GM12878 (cell line): Measurements from ENCODE around the gene FANCC. TPM values are rescaled to one million over a fixed set of nuclear protein-coding genes. Genes with fewer than 3 reads are reported as not detected.

Experiments used
- ATAC-seq: fragments of 200-7000 bp; cut with Tn5 transposase; 3 replicates; pipeline ENCODE4 v1.9.1; 2020; ENCODE audit warnings: mild to moderate bottlenecking, moderate library complexity
- BruUV-seq: library from RNA; stranded (reverse); fragments of 400-500 nt; replicated peaks from 2 replicates; lab custom pipeline; 2021; lab: Mats Ljungman, UMichigan
- CTCF ChIA-PET: fragments of 300-600 bp; sonication (Branson Sonifier 250); formaldehyde crosslinking; extraction: SDS; loops from one replicate; lab custom pipeline; 2021; ENCODE audit warnings: inconsistent platforms; lab: Yijun Ruan, JAX
- POLR2A ChIA-PET: fragments of 350-600 bp; formaldehyde crosslinking; extraction: SDS; loops from one replicate; lab custom pipeline; 2021; ENCODE audit warnings: inconsistent platforms; lab: Charles Lee
- RAD21 ChIA-PET: fragments of 300-600 bp; sonication (Branson Sonifier 250); formaldehyde crosslinking; loops from one replicate; lab custom pipeline; 2023; ENCODE audit warnings: antibody characterized with exemption; ENCODE audit not compliant: unreplicated experiment; lab: Charles Lee
- SMC1A ChIA-PET: fragments of 300-600 bp; sonication (Branson Sonifier 250); formaldehyde crosslinking; loops from one replicate; lab custom pipeline; 2023; ENCODE audit not compliant: unreplicated experiment, uncharacterized antibody; lab: Charles Lee
- DNase-seq: peaks from one replicate; pipeline ENCODE4 v3.0.0-alpha.2; 2011; ENCODE audit warnings: low read depth, low spot score
- FAIRE-seq: peaks from 3 replicates; lab custom pipeline; 2011; peaks lifted over from hg19 to GRCh38; lab: Jason Lieb, UNC
- H2AFZ ChIP-seq: 2 replicates; pipeline ENCODE4 v1.6.0; 2011; ENCODE audit warnings: low read depth, low read length, control low read depth; ENCODE audit not compliant: control insufficient read depth
- H3K27ac ChIP-seq: 2 replicates; pipeline ENCODE4 v1.5.1; 2011; ENCODE audit warnings: control low read depth; ENCODE audit not compliant: control insufficient read depth, insufficient read depth
- H3K27me3 ChIP-seq, 2 experiments: replicated peaks in 1 of 2; 2 replicates each; pipeline versions ENCODE4 v1.6.0 to v1.6.1; 2011; ENCODE audit warnings: low read length in 1 of 2; ENCODE audit not compliant: control insufficient read depth in 2 of 2, insufficient read depth in 2 of 2
- H3K36me3 ChIP-seq, 2 experiments: 2 replicates each; pipeline ENCODE4 v1.5.1; 2011; ENCODE audit warnings: low read length in 1 of 2; ENCODE audit not compliant: control insufficient read depth in 2 of 2, insufficient read depth in 2 of 2
- H3K4me1 ChIP-seq: 2 replicates; pipeline ENCODE4 v1.6.1; 2011; ENCODE audit warnings: mild to moderate bottlenecking, low read length, moderate library complexity, mixed read lengths; ENCODE audit not compliant: control insufficient read depth, insufficient read depth
- H3K4me2 ChIP-seq: 2 replicates; pipeline ENCODE4 v1.6.0; 2011; ENCODE audit warnings: control low read depth; ENCODE audit not compliant: control insufficient read depth, insufficient read depth
- H3K4me3 ChIP-seq: fragments of 200-600 bp; sonication (generic); 2 replicates; pipeline ENCODE4 v1.5.1; 2016
- H3K79me2 ChIP-seq: 2 replicates; pipeline ENCODE4 v1.6.0; 2011; ENCODE audit warnings: low read length; ENCODE audit not compliant: control insufficient read depth, insufficient read depth
- H3K9ac ChIP-seq: 2 replicates; pipeline ENCODE4 v1.8.0; 2011; ENCODE audit warnings: low read length, control low read depth, mixed read lengths; ENCODE audit not compliant: control insufficient read depth, insufficient read depth
- H3K9me3 ChIP-seq: replicated peaks from 3 replicates; pipeline ENCODE4 v1.5.1; 2011; ENCODE audit warnings: mild to moderate bottlenecking, low read length; ENCODE audit not compliant: control insufficient read depth, insufficient read depth
- H4K20me1 ChIP-seq: 2 replicates; pipeline ENCODE4 v1.6.0; 2011; ENCODE audit not compliant: control insufficient read depth, insufficient read depth
- CBFB ChIP-seq: IDR thresholded peaks from 2 replicates; pipeline ENCODE4 v1.6.1; 2016; ENCODE audit warnings: antibody characterized with exemption, low read depth
- CREB1 ChIP-seq: IDR thresholded peaks from 2 replicates; pipeline ENCODE4 v1.6.1; 2012; ENCODE audit warnings: low read depth, mild to moderate bottlenecking, inconsistent platforms
- HDGF ChIP-seq: fragments of 450-650 bp; IDR thresholded peaks from 2 replicates; pipeline ENCODE4 v1.6.1; 2016; ENCODE audit warnings: antibody characterized with exemption
- KAT2A ChIP-seq: conservative IDR thresholded peaks from 2 replicates; pipeline ENCODE4 v1.6.1; 2011; ENCODE audit warnings: low read depth, low read length; ENCODE audit not compliant: control insufficient read depth
- KDM1A ChIP-seq: fragments of 200-600 bp; sonication (generic); IDR thresholded peaks from 2 replicates; pipeline ENCODE4 v1.6.1; 2016; ENCODE audit warnings: borderline replicate concordance
- MEF2B ChIP-seq: fragments of 450-650 bp; IDR thresholded peaks from 2 replicates; pipeline ENCODE4 v1.6.1; 2018; ENCODE audit warnings: mild to moderate bottlenecking, moderate library complexity; ENCODE audit not compliant: partially characterized antibody, poor library complexity, severe bottlenecking
- NFIC ChIP-seq: IDR thresholded peaks from 2 replicates; pipeline ENCODE4 v1.6.1; 2012; ENCODE audit warnings: low read depth, mild to moderate bottlenecking, inconsistent platforms, low read length, moderate library complexity
- RB1 ChIP-seq: fragments of 450-650 bp; formaldehyde crosslinking; IDR thresholded peaks from 2 replicates; pipeline ENCODE4 v1.6.1; 2017; ENCODE audit warnings: mild to moderate bottlenecking, borderline replicate concordance
- USF1 ChIP-seq: IDR thresholded peaks from 2 replicates; pipeline ENCODE4 v1.6.1; 2011; ENCODE audit warnings: borderline replicate concordance, low read depth, mild to moderate bottlenecking, moderate library complexity, mixed read lengths, low read length; ENCODE audit not compliant: insufficient read depth; ENCODE audit errors: extremely low read length
- ZBED1 ChIP-seq: IDR thresholded peaks from 2 replicates; pipeline ENCODE4 v1.6.1; 2016; ENCODE audit warnings: borderline replicate concordance
- ZBTB4 ChIP-seq: fragments of 450-650 bp; formaldehyde crosslinking; IDR thresholded peaks from 2 replicates; pipeline ENCODE4 v1.4.0; 2022; ENCODE audit warnings: mild to moderate bottlenecking, moderate library complexity
- ZNF384 ChIP-seq: IDR thresholded peaks from 2 replicates; pipeline ENCODE4 v1.6.1; 2012; ENCODE audit warnings: low read depth, mild to moderate bottlenecking, low read length, improper control_type of control experiment, borderline replicate concordance
- ZNF592 ChIP-seq: fragments of 450-650 bp; IDR thresholded peaks from 2 replicates; pipeline ENCODE4 v1.6.1; 2017; ENCODE audit warnings: mild to moderate bottlenecking, moderate library complexity
- ZSCAN29 ChIP-seq: fragments of 450-650 bp; IDR thresholded peaks from 2 replicates; pipeline ENCODE4 v1.6.1; 2017; ENCODE audit warnings: mild to moderate bottlenecking, moderate library complexity
- WGBS: methylation state at CpG from one replicate; pipeline ENCODE4 v1.1.6; 2016; ENCODE audit warnings: low lambda C conversion rate; ENCODE audit not compliant: insufficient replicate concordance, insufficient coverage; ENCODE audit errors: missing lambda C conversion rate; 5-methylcytosine and 5-hydroxymethylcytosine counted together
- in situ Hi-C: fragments of 300-500 bp; cut with MboI; formaldehyde crosslinking; loops from 9 replicates; pipeline ENCODE4 v1.14.3; 2018; ENCODE audit warnings: mixed read lengths
- intact Hi-C: fragments of 100-400 bp; cut with micrococcal nuclease; formaldehyde crosslinking; loops from one replicate; pipeline ENCODE4 v1.14.2; 2022; ENCODE audit not compliant: unreplicated experiment
- polyA plus RNA-seq, 11 experiments: library from polyadenylated mRNA; depleted of rRNA in 4 of 11; unstranded in 6 of 11; stranded (reverse) in 5 of 11; fragments of >200 nt; fragmentation: Nextera tagmentation in 4 of 11; fragmentation: Illumina TruSeq in 1 of 11; extraction: Ambion mirVana in 4 of 11; extraction: Trizol in 1 of 11; gene quantifications; 1 replicate in 1 of 11; 2 replicates in 10 of 11; pipeline versions ENCODE4 v1.2.1 to v1.2.3, GENCODE V29; 2011 to 2016; ENCODE audit warnings: inconsistent platforms in 2 of 11, missing spikeins in 2 of 11, low read depth in 1 of 11
- total RNA-seq, 4 experiments: library from RNA; depleted of rRNA in 3 of 4; stranded (reverse); fragments of >200 nt in 3 of 4; fragmentation: Illumina TruSeq in 1 of 4; extraction: Trizol in 1 of 4; gene quantifications; 2 replicates each; pipeline versions ENCODE4 v1.2.1 to v1.2.3, GENCODE V29; 2013 to 2021

The FANCC gene
- total and polyA plus RNA-seq, 10 of the 15 experiments (the other 5 are each of a cell fraction or from before 2014, with no cell fraction given): 1.2 to 16.8 (median 10.5) TPM

GRCh38 chr9:95147452-95148207 is 169.9 kb downstream of the FANCC start:
- no peak for FAIRE-seq
- BruUV-seq: no TSS peak
- no peak for TF ChIP-seq CBFB
- TF ChIP-seq KDM1A: no peak
- no peak for TF ChIP-seq MEF2B
- TF ChIP-seq KAT2A: no peak
- TF ChIP-seq USF1: no peak
- no peak for TF ChIP-seq HDGF
- TF ChIP-seq ZNF384: no peak
- no peak for TF ChIP-seq RB1
- TF ChIP-seq ZSCAN29: no peak
- no peak for TF ChIP-seq ZBED1
- TF ChIP-seq CREB1: no peak
- TF ChIP-seq NFIC: no peak
- no peak for TF ChIP-seq ZNF592
- no peak for TF ChIP-seq ZBTB4 (CRISPR knock-in tag)

More at GRCh38 chr9:95147452-95148207, 169.9 kb downstream of the FANCC start:
- no peaks in the 10 kb centered on the region for H4K20me1 ChIP-seq
- H3K27me3 ChIP-seq: no peaks in the 10 kb centered on the region
- ChIA-PET CTCF (interaction anchor here (1.5 to 7.3 kb wide), 4 partner anchors 17 to 467 kb away, joined by 3 to 47 read pairs (median 11); no protein-coding TSS in a partner anchor), RAD21 (interaction anchor here (1.1 kb wide), 1 partner anchor 20 kb away, joined by 6 read pairs; no protein-coding TSS in a partner anchor), SMC1A (interaction anchor here (1.5 to 1.6 kb wide), 2 partner anchors 10 to 16 kb away, joined by 6 read pairs; no protein-coding TSS in a partner anchor), POLR2A (no interaction called here)
- H3K9me3 ChIP-seq: no peaks in the 10 kb centered on the region
- no peak overlapping the region for H2AFZ ChIP-seq
- in situ Hi-C loops: no loop called here
- H3K4me1 ChIP-seq: no peaks in the 10 kb centered on the region
- 94% methylated on average over 7 of the region's 7 CpGs for WGBS
- no peak overlapping the region for H3K4me2 ChIP-seq
- H3K36me3 ChIP-seq: no peaks in the 10 kb centered on the region; a peak in 1 of 4 replicates
- intact Hi-C loops: no loop called here
- no peak overlapping the region for H3K9ac ChIP-seq
- DNase-seq (no peak), ATAC-seq (no peak)
- no peak overlapping the region for H3K4me3 ChIP-seq
- no peak overlapping the region for H3K27ac ChIP-seq
- H3K79me2 ChIP-seq: no peaks in the 10 kb centered on the region
